ENCODE data around the gene NAA80.

NAA80 gene

GRCh38 chr3:50345008-50345407 lies 45.8 kb upstream of the NAA80 start:
- ATAC-seq: no peak
- TF ChIP-seq ZNF565 (CRISPR knock-in tag; conservative IDR thresholded peaks at IDR 0.05; ENCODE audit: low read depth) (no peak), ZNF8 (CRISPR knock-in tag; IDR thresholded peaks at IDR 0.05) (no peak), ZFP30 (CRISPR knock-in tag; IDR thresholded peaks at IDR 0.05) (no peak), TCF4 (CRISPR knock-in tag; IDR thresholded peaks at IDR 0.05; ENCODE audit: borderline replicate concordance) (no peak), ZC3H10 (CRISPR knock-in tag; IDR thresholded peaks at IDR 0.05) (no peak), GLIS3 (CRISPR knock-in tag; IDR thresholded peaks at IDR 0.05) (no peak), PPARA (CRISPR knock-in tag; IDR thresholded peaks at IDR 0.05; ENCODE audit: borderline replicate concordance) (no peak), TOX (CRISPR knock-in tag; IDR thresholded peaks at IDR 0.05; ENCODE audit: borderline replicate concordance) (no peak), ZNF70 (CRISPR knock-in tag; IDR thresholded peaks at IDR 0.05) (no peak), ARNTL (CRISPR knock-in tag; IDR thresholded peaks at IDR 0.05; ENCODE audit: borderline replicate concordance, low read depth) (no peak), SNAI2 (CRISPR knock-in tag; IDR thresholded peaks at IDR 0.05) (no peak), RARB (CRISPR knock-in tag; IDR thresholded peaks at IDR 0.05) (no peak), PATZ1 (CRISPR knock-in tag; IDR thresholded peaks at IDR 0.05; ENCODE audit: borderline replicate concordance) (no peak), BACH2 (CRISPR knock-in tag; IDR thresholded peaks at IDR 0.05; ENCODE audit: borderline replicate concordance) (no peak), CREB5 (CRISPR knock-in tag; IDR thresholded peaks at IDR 0.05; ENCODE audit: low read depth) (no peak), POU6F1 (CRISPR knock-in tag; IDR thresholded peaks at IDR 0.05; ENCODE audit: borderline replicate concordance, low read depth) (no peak), ISL1 (CRISPR knock-in tag; IDR thresholded peaks at IDR 0.05) (no peak), TSHZ2 (CRISPR knock-in tag; IDR thresholded peaks at IDR 0.05) (no peak)

GRCh38 chr3:50342813-50343633 lies 43.8 kb upstream of the NAA80 start:
- TF ChIP-seq ZC3H10 (CRISPR knock-in tag; IDR thresholded peaks at IDR 0.05) (no peak), PATZ1 (CRISPR knock-in tag; IDR thresholded peaks at IDR 0.05; ENCODE audit: borderline replicate concordance) (no peak), BACH2 (CRISPR knock-in tag; IDR thresholded peaks at IDR 0.05; ENCODE audit: borderline replicate concordance) (no peak), ARNTL (CRISPR knock-in tag; IDR thresholded peaks at IDR 0.05; ENCODE audit: borderline replicate concordance, low read depth) (no peak), CSRNP3 (CRISPR knock-in tag; IDR thresholded peaks at IDR 0.05) (no peak), GLIS3 (CRISPR knock-in tag; IDR thresholded peaks at IDR 0.05) (no peak), ZNF565 (CRISPR knock-in tag; conservative IDR thresholded peaks at IDR 0.05; ENCODE audit: low read depth) (no peak), TCF4 (CRISPR knock-in tag; IDR thresholded peaks at IDR 0.05; ENCODE audit: borderline replicate concordance) (no peak), ZFP3 (CRISPR knock-in tag; IDR thresholded peaks at IDR 0.05) (no peak), CSDC2 (CRISPR knock-in tag; IDR thresholded peaks at IDR 0.05) (no peak), ZFP30 (CRISPR knock-in tag; IDR thresholded peaks at IDR 0.05) (no peak), ZNF70 (CRISPR knock-in tag; IDR thresholded peaks at IDR 0.05) (no peak), RARB (CRISPR knock-in tag; IDR thresholded peaks at IDR 0.05) (no peak), ZNF8 (CRISPR knock-in tag; IDR thresholded peaks at IDR 0.05) (no peak), OSR1 (CRISPR knock-in tag; IDR thresholded peaks at IDR 0.05) (no peak)
- no peak for ATAC-seq

All from SK-N-SH treated with all-trans-retinoic acid at 6 μM for 48 hours (cell line).